Stimulated activated CD8-positive, alpha-beta memory T cell treated with anti-CD3 and anti-CD28 coated beads, Interleukin-12 subunit alpha, Interleukin-12 subunit beta, amount 100 ng/mL, for 1 hour (primary cell): ENCODE measurements around the gene HLA-DQA2.
"Not testable (repeated sequence)": the region's sequence is repeated elsewhere in the genome, so short reads cannot be mapped to it uniquely, and the experiment has no call there.

Source experiments
- DNase-seq: peaks from one replicate; pipeline ENCODE4 v3.0.0-alpha.2; 2020; ENCODE audit warnings: low read depth

HLA-DQA2 gene

GRCh38 chr6:32779036-32779435 is 37.8 kb downstream of the HLA-DQA2 start:
- no peak for DNase-seq

- not testable (repeated sequence) for DNase-seq
Measured at GRCh38 chr6:32782923-32783322, 41.7 kb downstream of the HLA-DQA2 start.

- no peak for DNase-seq
Measured at GRCh38 chr6:32785781-32786533, 44.8 kb downstream of the HLA-DQA2 start.

- no peak for DNase-seq
Measured at GRCh38 chr6:32790306-32790705, 49.1 kb downstream of the HLA-DQA2 start.

GRCh38 chr6:32792901-32793435 is 51.8 kb downstream of the HLA-DQA2 start:
- no peak for DNase-seq

- no peak for DNase-seq
Measured at GRCh38 chr6:32794510-32794909, 53.3 kb downstream of the HLA-DQA2 start.
